ENCODE results near the gene ALAS1. TPM values are rescaled to one million over a fixed set of nuclear protein-coding genes. Genes with fewer than 3 reads are reported as not detected.

Gene ALAS1
- total and polyA plus RNA-seq, 2 of the 13 experiments (the other 11 are each of a cell fraction or from before 2014, with no cell fraction given), result 36.0 to 43.2 TPM

DNA sequence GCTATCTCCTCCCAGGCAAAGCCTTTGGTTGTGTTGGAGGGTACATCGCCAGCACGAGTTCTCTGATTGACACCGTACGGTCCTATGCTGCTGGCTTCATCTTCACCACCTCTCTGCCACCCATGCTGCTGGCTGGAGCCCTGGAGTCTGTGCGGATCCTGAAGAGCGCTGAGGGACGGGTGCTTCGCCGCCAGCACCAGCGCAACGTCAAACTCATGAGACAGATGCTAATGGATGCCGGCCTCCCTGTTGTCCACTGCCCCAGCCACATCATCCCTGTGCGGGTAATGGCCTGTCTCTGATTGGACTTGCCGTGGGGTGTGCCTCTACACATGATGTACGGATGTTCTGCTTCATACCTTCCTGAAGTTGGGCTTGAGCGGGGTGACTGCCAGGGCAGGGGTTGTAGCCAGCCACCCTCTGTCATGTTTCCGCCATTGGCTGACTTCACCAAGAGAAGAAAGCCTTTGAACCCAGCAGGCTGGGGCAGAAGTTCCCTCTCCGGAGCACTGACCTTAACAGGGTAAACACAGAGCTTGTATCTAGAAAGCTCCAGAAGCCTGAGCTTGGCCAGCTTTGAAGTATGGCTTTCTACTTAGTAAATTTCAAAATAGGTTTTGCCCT is 13.4 kb downstream of the ALAS1 start (continued):
- TF ChIP-seq, protein P1, sequence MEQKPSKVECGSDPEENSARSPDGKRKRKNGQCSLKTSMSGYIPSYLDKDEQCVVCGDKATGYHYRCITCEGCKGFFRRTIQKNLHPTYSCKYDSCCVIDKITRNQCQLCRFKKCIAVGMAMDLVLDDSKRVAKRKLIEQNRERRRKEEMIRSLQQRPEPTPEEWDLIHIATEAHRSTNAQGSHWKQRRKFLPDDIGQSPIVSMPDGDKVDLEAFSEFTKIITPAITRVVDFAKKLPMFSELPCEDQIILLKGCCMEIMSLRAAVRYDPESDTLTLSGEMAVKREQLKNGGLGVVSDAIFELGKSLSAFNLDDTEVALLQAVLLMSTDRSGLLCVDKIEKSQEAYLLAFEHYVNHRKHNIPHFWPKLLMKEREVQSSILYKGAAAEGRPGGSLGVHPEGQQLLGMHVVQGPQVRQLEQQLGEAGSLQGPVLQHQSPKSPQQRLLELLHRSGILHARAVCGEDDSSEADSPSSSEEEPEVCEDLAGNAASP (CRISPR knock-in tag; IDR thresholded peaks at IDR 0.05; ENCODE audit: borderline replicate concordance), result 0 out of 2 replicates have a peak, but pooled peaks have one; percentile 25
- TF ChIP-seq CC2D1A (CRISPR knock-in tag; IDR thresholded peaks at IDR 0.05) (no peak), ZNF746 (CRISPR knock-in tag; IDR thresholded peaks at IDR 0.05) (peak; percentile 12; the same call in 1 of the 2 replicates), FOXA3 (CRISPR knock-in tag; IDR thresholded peaks at IDR 0.05) (0 out of 2 replicates have a peak, but pooled peaks have one; percentile 22), ZNF83 (CRISPR knock-in tag; IDR thresholded peaks at IDR 0.05; ENCODE audit: borderline replicate concordance) (no peak), DNMT3B (CRISPR knock-in tag; conservative IDR thresholded peaks at IDR 0.05) (no peak), FOSL1 (CRISPR knock-in tag; IDR thresholded peaks at IDR 0.05; ENCODE audit: borderline replicate concordance) (no peak), BRD4 (CRISPR knock-in tag; IDR thresholded peaks at IDR 0.05) (no peak), KDM5B (CRISPR knock-in tag; IDR thresholded peaks at IDR 0.05; ENCODE audit: borderline replicate concordance) (no peak), IKZF1 (IDR thresholded peaks at IDR 0.05) (no peak), SP5 (CRISPR knock-in tag; IDR thresholded peaks at IDR 0.05; ENCODE audit: borderline replicate concordance, low read depth) (no peak), ZNF3 (CRISPR knock-in tag; IDR thresholded peaks at IDR 0.05) (no peak), HNRNPL (IDR thresholded peaks at IDR 0.05; ENCODE audit: low read depth, low read length) (no peak), MEIS1 (CRISPR knock-in tag; IDR thresholded peaks at IDR 0.05; ENCODE audit: borderline replicate concordance) (no peak)
- TF ChIP-seq, protein P2, sequence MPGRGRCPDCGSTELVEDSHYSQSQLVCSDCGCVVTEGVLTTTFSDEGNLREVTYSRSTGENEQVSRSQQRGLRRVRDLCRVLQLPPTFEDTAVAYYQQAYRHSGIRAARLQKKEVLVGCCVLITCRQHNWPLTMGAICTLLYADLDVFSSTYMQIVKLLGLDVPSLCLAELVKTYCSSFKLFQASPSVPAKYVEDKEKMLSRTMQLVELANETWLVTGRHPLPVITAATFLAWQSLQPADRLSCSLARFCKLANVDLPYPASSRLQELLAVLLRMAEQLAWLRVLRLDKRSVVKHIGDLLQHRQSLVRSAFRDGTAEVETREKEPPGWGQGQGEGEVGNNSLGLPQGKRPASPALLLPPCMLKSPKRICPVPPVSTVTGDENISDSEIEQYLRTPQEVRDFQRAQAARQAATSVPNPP (CRISPR knock-in tag; IDR thresholded peaks at IDR 0.05), result no peak
- TF ChIP-seq, protein P3, sequence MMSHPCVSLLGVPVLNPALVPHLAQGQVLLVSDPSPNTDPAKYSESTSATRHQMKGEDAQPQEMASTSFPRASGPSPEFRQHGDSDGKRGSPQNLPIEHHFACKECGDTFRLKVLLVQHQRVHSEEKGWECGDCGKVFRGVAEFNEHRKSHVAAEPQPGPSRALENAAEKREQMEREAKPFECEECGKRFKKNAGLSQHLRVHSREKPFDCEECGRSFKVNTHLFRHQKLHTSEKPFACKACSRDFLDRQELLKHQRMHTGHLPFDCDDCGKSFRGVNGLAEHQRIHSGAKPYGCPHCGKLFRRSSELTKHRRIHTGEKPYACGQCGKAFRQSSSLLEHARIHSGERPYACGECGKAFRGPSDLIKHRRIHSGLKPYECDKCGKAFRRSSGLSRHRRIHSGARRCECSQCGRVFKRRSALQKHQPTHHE (CRISPR knock-in tag; IDR thresholded peaks at IDR 0.05; ENCODE audit: borderline replicate concordance), result no peak
- TF ChIP-seq, protein P4, sequence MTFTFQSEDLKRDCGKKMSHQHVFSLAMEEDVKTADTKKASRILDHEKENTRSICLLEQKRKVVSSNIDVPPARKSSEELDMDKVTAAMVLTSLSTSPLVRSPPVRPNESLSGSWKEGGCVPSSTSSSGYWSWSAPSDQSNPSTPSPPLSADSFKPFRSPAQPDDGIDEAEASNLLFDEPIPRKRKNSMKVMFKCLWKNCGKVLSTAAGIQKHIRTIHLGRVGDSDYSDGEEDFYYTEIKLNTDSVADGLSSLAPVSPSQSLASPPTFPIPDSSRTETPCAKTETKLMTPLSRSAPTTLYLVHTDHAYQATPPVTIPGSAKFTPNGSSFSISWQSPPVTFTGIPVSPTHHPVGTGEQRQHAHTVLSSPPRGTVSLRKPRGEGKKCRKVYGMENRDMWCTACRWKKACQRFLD (CRISPR knock-in tag; IDR thresholded peaks at IDR 0.05; ENCODE audit: borderline replicate concordance), result no peak
- TF ChIP-seq, protein P5, sequence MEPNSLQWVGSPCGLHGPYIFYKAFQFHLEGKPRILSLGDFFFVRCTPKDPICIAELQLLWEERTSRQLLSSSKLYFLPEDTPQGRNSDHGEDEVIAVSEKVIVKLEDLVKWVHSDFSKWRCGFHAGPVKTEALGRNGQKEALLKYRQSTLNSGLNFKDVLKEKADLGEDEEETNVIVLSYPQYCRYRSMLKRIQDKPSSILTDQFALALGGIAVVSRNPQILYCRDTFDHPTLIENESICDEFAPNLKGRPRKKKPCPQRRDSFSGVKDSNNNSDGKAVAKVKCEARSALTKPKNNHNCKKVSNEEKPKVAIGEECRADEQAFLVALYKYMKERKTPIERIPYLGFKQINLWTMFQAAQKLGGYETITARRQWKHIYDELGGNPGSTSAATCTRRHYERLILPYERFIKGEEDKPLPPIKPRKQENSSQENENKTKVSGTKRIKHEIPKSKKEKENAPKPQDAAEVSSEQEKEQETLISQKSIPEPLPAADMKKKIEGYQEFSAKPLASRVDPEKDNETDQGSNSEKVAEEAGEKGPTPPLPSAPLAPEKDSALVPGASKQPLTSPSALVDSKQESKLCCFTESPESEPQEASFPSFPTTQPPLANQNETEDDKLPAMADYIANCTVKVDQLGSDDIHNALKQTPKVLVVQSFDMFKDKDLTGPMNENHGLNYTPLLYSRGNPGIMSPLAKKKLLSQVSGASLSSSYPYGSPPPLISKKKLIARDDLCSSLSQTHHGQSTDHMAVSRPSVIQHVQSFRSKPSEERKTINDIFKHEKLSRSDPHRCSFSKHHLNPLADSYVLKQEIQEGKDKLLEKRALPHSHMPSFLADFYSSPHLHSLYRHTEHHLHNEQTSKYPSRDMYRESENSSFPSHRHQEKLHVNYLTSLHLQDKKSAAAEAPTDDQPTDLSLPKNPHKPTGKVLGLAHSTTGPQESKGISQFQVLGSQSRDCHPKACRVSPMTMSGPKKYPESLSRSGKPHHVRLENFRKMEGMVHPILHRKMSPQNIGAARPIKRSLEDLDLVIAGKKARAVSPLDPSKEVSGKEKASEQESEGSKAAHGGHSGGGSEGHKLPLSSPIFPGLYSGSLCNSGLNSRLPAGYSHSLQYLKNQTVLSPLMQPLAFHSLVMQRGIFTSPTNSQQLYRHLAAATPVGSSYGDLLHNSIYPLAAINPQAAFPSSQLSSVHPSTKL (CRISPR knock-in tag; IDR thresholded peaks at IDR 0.05), result peak; percentile 24; the same call in 1 of the 2 replicates

All from HepG2 (cell line).